Transverse colon (tissue), 4 donors: ENCODE measurements around the gene TLCD1. TPM values are rescaled to one million over a fixed set of nuclear protein-coding genes. Genes with fewer than 3 reads are reported as not detected.

Experiments used
- DNase-seq: peaks from one replicate; pipeline ENCODE4 v3.0.0-alpha.2; 2019
- H3K27ac ChIP-seq, 4 donors: fragments of 200-600 bp; sonication (generic); 2 replicates each; pipeline ENCODE4 v1.5.1; 2016 to 2018; ENCODE audit warnings: inconsistent platforms in 4 of 4
- H3K27me3 ChIP-seq: fragments of 200-600 bp; sonication (generic); 2 replicates; pipeline ENCODE4 v1.5.1; 2017; ENCODE audit warnings: inconsistent platforms
- H3K36me3 ChIP-seq, 4 donors: fragments of 200-600 bp; sonication (generic); 2 replicates each; pipeline ENCODE4 v1.5.1; 2017 to 2019; ENCODE audit warnings: inconsistent platforms in 4 of 4
- H3K4me1 ChIP-seq, 4 donors: fragments of 200-600 bp; sonication (generic); 2 replicates each; pipeline ENCODE4 v1.5.1; 2017 to 2020; ENCODE audit warnings: inconsistent platforms in 4 of 4
- H3K4me3 ChIP-seq, 4 donors: fragments of 200-600 bp; sonication (generic); 1 replicate in 1 of 4; 2 replicates in 3 of 4; pipeline versions ENCODE4 v1.5.1 to v1.6.1; 2017 to 2019; ENCODE audit warnings: inconsistent platforms in 4 of 4
- H3K9me3 ChIP-seq, 2 donors: fragments of 200-600 bp; sonication (generic); 2 replicates each; pipeline ENCODE4 v1.5.1; 2017 to 2019; ENCODE audit warnings: inconsistent platforms in 2 of 2
- CTCF ChIP-seq, 5 experiments: fragments of 200-600 bp in 3 of 5; fragments of 450-650 bp in 2 of 5; sonication (generic) in 3 of 5; IDR thresholded peaks; 1 replicate in 2 of 5; 2 replicates in 3 of 5; pipeline ENCODE4 v1.5.1; 2016 to 2017; ENCODE audit warnings: antibody characterized with exemption in 5 of 5, inconsistent platforms in 3 of 5, mild to moderate bottlenecking in 2 of 5, moderate library complexity in 1 of 5
- EP300 ChIP-seq: sonication (generic); formaldehyde crosslinking; IDR thresholded peaks from one replicate; pipeline ENCODE4 v1.6.1; 2017; ENCODE audit warnings: antibody characterized with exemption, low read depth
- POLR2A ChIP-seq: fragments of 450-650 bp; IDR thresholded peaks from one replicate; pipeline ENCODE4 v1.6.1; 2016; ENCODE audit warnings: antibody characterized with exemption, mild to moderate bottlenecking, moderate library complexity
- POLR2AphosphoS5 ChIP-seq, 3 donors: sonication (generic); formaldehyde crosslinking; IDR thresholded peaks; one replicate each; pipeline ENCODE4 v1.6.1; 2016; ENCODE audit warnings: antibody characterized with exemption in 3 of 3
- WGBS, 2 donors: methylation state at CpG; one replicate each; pipeline ENCODE4 v1.1.5; 2018; ENCODE audit warnings: low coverage in 1 of 2; 5-methylcytosine and 5-hydroxymethylcytosine counted together
- in situ Hi-C, 4 donors: fragments of 200-750 bp; cut with MboI; loops; one replicate each; pipeline versions ENCODE4 v1.15.0 to v1.15.1; 2017; ENCODE audit warnings: low sequenced_read_pairs in 3 of 4, low pct_ligation_motif_present in 1 of 4, low pct_unique_long_range_greater_than_20kb in 1 of 4
- intact Hi-C: fragments of 100-400 bp; cut with DNase I; formaldehyde crosslinking; loops from one replicate; pipeline ENCODE4 v1.15.1; 2023; ENCODE audit warnings: low total_unique reads
- total RNA-seq, 4 donors: library from RNA; depleted of rRNA; stranded (reverse); fragments of >200 nt; gene quantifications; one replicate each; pipeline ENCODE4 v1.1.0, GENCODE V29; 2016

Gene TLCD1
- total RNA-seq, 4 donors from 2014 or later = 5.6 to 11.5 TPM; not detected in 2

- DNase-seq = peak; percentile 81
- TF ChIP-seq CTCF (IDR thresholded peaks at IDR 0.05) (peak; percentile 80 to 92 (median 88)), EP300 (no peak), POLR2AphosphoS5 (IDR thresholded peaks at IDR 0.05) (peak in 1 of 3 donors; percentile 11)
- intact Hi-C loops (loop anchor here (10.0 kb wide), 1 partner anchor 51 kb away; no protein-coding TSS in a partner anchor), in situ Hi-C loops (loop anchor here in 3 of 4 donors (25.0 kb wide), 2 partner anchors 123 to 148 kb away; partner anchors contain the start of genes DHRS13 (in 2 of the 3) and FLOT2 (in 1 of the 3))
- Histone ChIP-seq H3K36me3 (peaks cover 0 to 17% (median 3%) of the 10 kb centered on the region in 4 donors), H3K27me3 (no peaks in the 10 kb centered on the region), H3K9me3 (no peaks in the 10 kb centered on the region), H3K4me1 (peaks cover 0 to 17% (median 7%) of the 10 kb centered on the region in 4 donors), H3K27ac (no peak overlapping the region), H3K4me3 (no peak overlapping the region)
- 57% methylated on average over 5 of the region's 5 CpGs; no CpG with 5 or more reads in 1 of the 2 donors for WGBS, 2 donors
Measured at GRCh38 chr17:28763804-28764266, 37.8 kb upstream of the TLCD1 start.

GRCh38 chr17:28763137-28763799 lies 37.2 kb upstream of the TLCD1 start:
- no peak for TF ChIP-seq POLR2AphosphoS5 (IDR thresholded peaks at IDR 0.05)
- no peak for TF ChIP-seq CTCF (IDR thresholded peaks at IDR 0.05)
- no peak for TF ChIP-seq POLR2A
- no peak for TF ChIP-seq EP300
- H3K27me3 ChIP-seq = no peaks in the 10 kb centered on the region
- in situ Hi-C loops (loop anchor here in 3 of 4 donors (25.0 kb wide), 2 partner anchors 124 to 149 kb away; partner anchors contain the start of genes DHRS13 (in 2 of the 3) and FLOT2 (in 1 of the 3)), intact Hi-C loops (loop anchor here (10.0 kb wide), 1 partner anchor 52 kb away; no protein-coding TSS in a partner anchor)
- H3K27ac ChIP-seq = peak overlapping the region in 1 of 4 donors; percentile 6
- 79 to 92% methylated on average over 1 of the region's 1 CpG for WGBS, 2 donors
- H3K4me3 ChIP-seq = no peak overlapping the region
- H3K4me1 ChIP-seq = peaks cover 0 to 17% (median 7%) of the 10 kb centered on the region in 4 donors
- peaks cover 0 to 19% (median 3%) of the 10 kb centered on the region in 4 donors for H3K36me3 ChIP-seq
- H3K9me3 ChIP-seq = no peaks in the 10 kb centered on the region
- DNase-seq = no peak

- intact Hi-C loops (loop anchor here (10.0 kb wide), 1 partner anchor 54 kb away; no protein-coding TSS in a partner anchor), in situ Hi-C loops (loop anchor here in 3 of 4 donors (25.0 kb wide), 2 partner anchors 126 to 151 kb away; partner anchors contain the start of genes DHRS13 (in 2 of the 3) and FLOT2 (in 1 of the 3))
- Histone ChIP-seq H3K27me3 (no peaks in the 10 kb centered on the region), H3K27ac (peak overlapping the region in 2 of 4 donors; percentile 15 to 21), H3K9me3 (no peaks in the 10 kb centered on the region), H3K36me3 (peaks cover 0 to 17% (median 3%) of the 10 kb centered on the region in 4 donors), H3K4me1 (peaks cover 0 to 17% (median 7%) of the 10 kb centered on the region in 4 donors), H3K4me3 (no peak overlapping the region)
- TF ChIP-seq POLR2A (no peak), EP300 (no peak), POLR2AphosphoS5 (IDR thresholded peaks at IDR 0.05) (no peak), CTCF (IDR thresholded peaks at IDR 0.05) (no peak)
- 44 to 47% methylated on average over 5 to 9 of the region's 9 CpGs for WGBS, 2 donors
- DNase-seq = peak; percentile 59
Measured at GRCh38 chr17:28760601-28761562, 34.8 kb upstream of the TLCD1 start.
